GM19463 (cell line): Measurements from ENCODE around the gene ZIM2.

Experiments
- ATAC-seq: cut with Tn5 transposase; IDR thresholded peaks from one replicate; pipeline ENCODE4 v1.9.1; 2021; ENCODE audit warnings: mild to moderate bottlenecking, moderate library complexity; ENCODE audit not compliant: unreplicated experiment

Gene ZIM2

GRCh38 chr19:56811480-56811879, 29.0 kb downstream of the ZIM2 start:
- ATAC-seq = no peak

DNA sequence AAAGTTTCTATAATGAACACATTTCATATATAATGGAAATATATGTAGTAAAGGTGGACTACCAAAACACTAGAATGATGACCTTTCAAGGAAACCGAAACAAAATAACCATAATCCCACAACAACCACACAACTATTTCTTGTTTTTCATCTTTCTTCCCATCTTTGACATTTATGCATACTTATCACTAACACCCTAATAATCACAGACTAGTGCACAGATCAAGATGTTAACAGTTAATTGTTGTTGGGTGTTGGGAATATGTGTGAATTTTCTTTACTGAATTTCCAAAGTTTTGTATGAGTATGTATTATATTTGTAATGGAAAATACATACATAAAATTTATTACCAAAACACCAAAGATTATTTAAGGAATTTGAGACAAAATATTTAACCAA, 30.3 kb downstream of the ZIM2 start:
- no peak for ATAC-seq

GRCh38 chr19:56808717-56809392, 31.7 kb downstream of the ZIM2 start:
- no peak for ATAC-seq

GRCh38 chr19:56806639-56807038, 33.9 kb downstream of the ZIM2 start:
- no peak for ATAC-seq

DNA sequence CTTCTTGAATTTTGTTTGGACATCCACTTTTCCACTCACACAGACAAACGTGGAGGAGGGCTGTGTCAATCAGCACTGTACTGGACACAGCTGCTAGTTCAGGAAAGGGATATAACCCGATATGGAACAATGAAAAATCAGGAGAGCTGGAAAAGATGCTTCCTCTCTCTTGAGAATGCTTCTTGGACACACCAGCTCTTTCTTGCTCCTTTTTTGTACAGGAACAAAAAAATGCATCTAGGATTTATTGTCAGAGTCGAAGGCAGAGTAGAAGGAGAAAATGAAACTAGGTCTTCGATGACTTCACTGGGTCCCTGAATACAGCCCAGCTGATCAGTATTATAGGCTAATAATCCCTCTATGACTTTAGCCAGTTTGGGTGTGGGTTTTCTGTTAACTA, 62.2 kb downstream of the ZIM2 start:
- no peak for ATAC-seq

DNA sequence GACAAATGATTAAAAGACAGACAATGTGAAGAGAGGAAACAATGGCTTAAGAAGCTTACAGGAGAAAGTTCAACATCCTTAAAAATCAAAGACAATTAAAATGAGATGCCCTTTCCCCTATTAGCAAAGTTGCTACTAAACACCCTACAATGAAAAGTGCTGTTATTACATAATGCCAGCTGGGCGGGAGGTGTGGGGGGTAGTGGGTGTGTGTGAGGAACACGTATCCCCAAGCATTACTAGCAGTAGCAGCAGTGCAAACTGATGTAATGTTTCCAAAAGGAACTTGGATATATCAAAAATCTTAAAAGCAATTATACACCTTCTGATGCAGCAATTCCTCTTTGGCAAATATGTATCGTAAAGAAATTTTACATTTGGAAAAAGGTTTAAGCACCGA, 70.9 kb downstream of the ZIM2 start:
- ATAC-seq = no peak

DNA sequence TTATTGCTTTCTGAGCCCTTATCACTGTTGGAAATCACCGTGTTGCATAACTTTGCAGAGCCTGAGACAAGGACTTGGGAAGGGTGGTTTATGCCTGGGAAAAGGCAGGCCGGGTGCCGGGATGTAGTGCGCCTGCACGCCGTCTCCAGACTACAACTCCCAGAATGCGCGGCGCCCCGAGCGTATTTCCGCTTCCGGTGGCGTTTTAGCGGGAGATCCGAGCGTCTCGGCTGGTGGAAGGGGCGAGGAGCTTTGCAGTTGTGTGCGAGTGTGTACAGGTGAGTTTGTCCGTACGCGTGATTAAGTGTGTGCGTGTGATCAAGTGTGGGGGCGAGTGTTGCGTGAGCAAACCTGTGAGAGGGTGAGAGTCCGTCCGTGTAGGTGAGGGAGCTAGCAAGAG, 75.4 kb downstream of the ZIM2 start:
- ATAC-seq = no peak

- ATAC-seq = no peak
These were observed 76.3 kb downstream of the ZIM2 start for GRCh38 chr19:56764196-56764695.

- no peak for ATAC-seq
These were observed 79.7 kb downstream of the ZIM2 start for GRCh38 chr19:56760842-56761241.

- ATAC-seq = no peak
These were observed 81.0 kb downstream of the ZIM2 start for GRCh38 chr19:56759531-56759930.

- ATAC-seq = no peak
These were observed 89.4 kb downstream of the ZIM2 start for GRCh38 chr19:56751078-56751489.

- ATAC-seq = no peak
These were observed 89.9 kb downstream of the ZIM2 start for GRCh38 chr19:56750658-56751057.

GRCh38 chr19:56748378-56748777, 92.1 kb downstream of the ZIM2 start:
- no peak for ATAC-seq

- ATAC-seq = no peak
These were observed 94.2 kb downstream of the ZIM2 start for GRCh38 chr19:56746367-56746766.

GRCh38 chr19:56740501-56740900, 100.0 kb downstream of the ZIM2 start:
- ATAC-seq = no peak

DNA sequence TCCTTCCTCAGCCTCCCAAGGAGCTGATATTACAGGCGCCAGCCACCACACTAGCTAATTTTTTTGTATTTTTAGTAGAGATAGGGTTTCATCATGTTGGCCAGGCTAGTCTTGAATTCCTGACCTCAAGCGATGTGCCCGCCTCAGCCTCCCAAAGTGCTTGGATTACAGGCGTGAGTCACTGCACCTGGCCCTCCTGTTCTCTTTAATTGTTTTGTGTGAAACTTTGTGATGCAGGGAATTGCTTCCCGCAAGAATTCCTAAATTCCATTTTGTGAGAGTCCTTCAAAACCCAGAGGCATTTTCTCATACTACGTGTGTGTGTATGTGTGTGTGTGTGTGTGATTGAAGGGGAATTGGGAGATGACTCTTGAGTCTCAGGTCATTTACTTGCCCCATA, 104.0 kb downstream of the ZIM2 start:
- no peak for ATAC-seq

DNA sequence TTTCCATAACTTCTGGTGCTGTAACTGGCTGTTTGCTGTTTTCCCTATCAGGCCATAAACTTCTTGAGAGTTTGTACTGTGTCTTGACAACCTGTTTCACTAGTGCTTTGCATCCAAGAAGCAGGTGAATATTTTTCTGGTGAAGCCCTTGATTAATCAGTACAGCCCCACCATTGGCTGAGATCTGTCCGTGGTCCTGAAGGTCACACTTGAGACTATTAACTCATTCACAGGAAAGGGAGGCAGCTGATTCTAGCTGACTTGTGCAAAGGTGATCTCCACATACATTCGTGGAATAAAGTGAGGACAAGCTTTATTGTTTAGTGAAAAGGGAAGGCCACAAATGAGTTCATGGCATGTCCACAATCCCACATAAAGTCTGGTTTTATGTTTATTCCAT, 107.5 kb downstream of the ZIM2 start:
- no peak for ATAC-seq

DNA sequence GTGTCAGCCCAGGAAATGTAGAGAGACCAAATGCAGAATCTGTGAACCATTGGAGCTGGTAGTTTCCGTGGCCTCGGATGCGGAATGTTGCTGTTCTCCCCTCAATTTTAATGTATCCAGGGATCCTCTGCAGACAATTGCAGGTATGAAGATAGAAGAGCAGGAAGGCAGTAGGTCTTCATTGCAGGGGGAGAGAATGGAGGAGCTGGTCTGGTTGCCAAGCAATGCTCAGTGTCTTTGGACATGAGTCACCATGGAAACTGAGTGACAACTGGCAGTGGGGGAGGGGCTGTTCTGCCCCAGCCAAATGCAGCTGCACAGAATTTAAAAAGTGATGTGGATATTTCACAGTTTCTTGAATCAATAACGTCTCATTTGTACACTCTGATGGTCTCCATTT, 112.8 kb downstream of the ZIM2 start:
- no peak for ATAC-seq

- no peak for ATAC-seq
These were observed 114.6 kb downstream of the ZIM2 start for GRCh38 chr19:56725829-56726424.
